HEK293T (cell line): ENCODE data around the gene HOXB13.

Source experiments
- CTCF ChIA-PET: fragments of 350-600 bp; formaldehyde crosslinking; extraction: SDS; loops from one replicate; lab custom pipeline; 2021; ENCODE audit warnings: antibody characterized with exemption, inconsistent platforms; lab: Yijun Ruan, JAX
- POLR2A ChIA-PET: fragments of 350-600 bp; formaldehyde crosslinking; extraction: SDS; loops from one replicate; lab custom pipeline; 2020; ENCODE audit warnings: antibody characterized with exemption, inconsistent platforms; lab: Yijun Ruan, JAX
- DNase-seq: peaks from one replicate; pipeline ENCODE4 v3.0.0; 2012; ENCODE audit warnings: mixed read lengths; ENCODE audit errors: extremely low spot score
- ARNT ChIP-seq: fragments of 450-650 bp; IDR thresholded peaks from 2 replicates; pipeline ENCODE4 v1.6.1; 2017; ENCODE audit warnings: mild to moderate bottlenecking
- BHLHE40 ChIP-seq: fragments of 450-650 bp; IDR thresholded peaks from 2 replicates; pipeline ENCODE4 v1.6.1; 2016; ENCODE audit warnings: mild to moderate bottlenecking, moderate library complexity, borderline replicate concordance
- CTBP1 ChIP-seq: fragments of 450-650 bp; IDR thresholded peaks from 2 replicates; pipeline ENCODE4 v1.6.1; 2016; ENCODE audit warnings: borderline replicate concordance
- ELF4 ChIP-seq: fragments of 450-650 bp; IDR thresholded peaks from 2 replicates; pipeline ENCODE4 v1.6.1; 2017; ENCODE audit warnings: antibody characterized with exemption
- FOXA1 ChIP-seq: fragments of 450-650 bp; IDR thresholded peaks from 2 replicates; pipeline ENCODE4 v1.6.1; 2016; ENCODE audit warnings: mild to moderate bottlenecking
- FOXK2 ChIP-seq: fragments of 450-650 bp; IDR thresholded peaks from 2 replicates; pipeline ENCODE4 v1.6.1; 2016; ENCODE audit warnings: mild to moderate bottlenecking
- FOXM1 ChIP-seq: fragments of 450-650 bp; IDR thresholded peaks from 2 replicates; pipeline ENCODE4 v1.6.1; 2017; ENCODE audit warnings: mild to moderate bottlenecking, borderline replicate concordance
- L3MBTL2 ChIP-seq: fragments of 450-650 bp; conservative IDR thresholded peaks from 2 replicates; pipeline ENCODE4 v1.6.1; 2016; ENCODE audit warnings: mild to moderate bottlenecking
- NFRKB ChIP-seq: fragments of 450-650 bp; IDR thresholded peaks from 2 replicates; pipeline ENCODE4 v1.6.1; 2016; ENCODE audit warnings: mild to moderate bottlenecking, moderate library complexity
- PKNOX1 ChIP-seq: fragments of 450-650 bp; IDR thresholded peaks from 2 replicates; pipeline ENCODE4 v1.6.1; 2016
- SP1 ChIP-seq: fragments of 450-650 bp; IDR thresholded peaks from 2 replicates; pipeline ENCODE4 v1.6.1; 2017
- SUZ12 ChIP-seq: fragments of 450-650 bp; IDR thresholded peaks from 2 replicates; pipeline ENCODE4 v1.6.1; 2016; ENCODE audit warnings: mild to moderate bottlenecking
- ZNF384 ChIP-seq: fragments of 450-650 bp; IDR thresholded peaks from 2 replicates; pipeline ENCODE4 v1.6.1; 2016

Gene HOXB13

GRCh38 chr17:48681609-48682008 lies 46.9 kb downstream of the HOXB13 start:
- DNase-seq: no peak
- ChIA-PET CTCF (interaction anchor here (0.8 to 6.2 kb wide), 5 partner anchors 10 to 197 kb away, joined by 3 to 82 read pairs (median 4); no protein-coding TSS in a partner anchor), POLR2A (interaction anchor here (0.9 kb wide), 1 partner anchor 47 kb away, joined by 3 read pairs; the partner anchor contains the start of gene HOXB13)
- TF ChIP-seq FOXK2: no peak
- no peak for TF ChIP-seq ARNT
- TF ChIP-seq ELF4: no peak
- no peak for TF ChIP-seq L3MBTL2
- no peak for TF ChIP-seq SP1
- no peak for TF ChIP-seq FOXM1
- no peak for TF ChIP-seq FOXA1
- no peak for TF ChIP-seq NFRKB
- TF ChIP-seq BHLHE40: no peak
- no peak for TF ChIP-seq CTBP1
- no peak for TF ChIP-seq ZNF384

- ChIA-PET POLR2A (interaction anchor here (1.6 to 1.9 kb wide), 3 partner anchors 45 to 111 kb away, joined by 8 to 12 read pairs (median 10); partner anchors contain the start of genes HOXB13 and PRAC2), CTCF (interaction anchor here (0.6 to 6.2 kb wide), 24 partner anchors 8 to 213 kb away, joined by 3 to 82 read pairs (median 5); partner anchors contain the start of genes ATP5MC1 and HOXB13)
- no peak for DNase-seq
- TF ChIP-seq FOXM1: no peak
- TF ChIP-seq FOXA1: no peak
- no peak for TF ChIP-seq FOXK2
- TF ChIP-seq ELF4: no peak
- TF ChIP-seq BHLHE40: no peak
- no peak for TF ChIP-seq SP1
- no peak for TF ChIP-seq ZNF384
These were observed 49.0 kb downstream of the HOXB13 start for GRCh38 chr17:48679385-48680096.

GRCh38 chr17:48678141-48678971 lies 50.2 kb downstream of the HOXB13 start:
- ChIA-PET CTCF (interaction anchor here (0.5 to 6.2 kb wide), 31 partner anchors 10 to 1085 kb away, joined by 3 to 82 read pairs (median 4); partner anchors contain the start of genes ATP5MC1, FAM117A and HOXB13), POLR2A (interaction anchor here (0.8 to 1.9 kb wide), 6 partner anchors 40 to 214 kb away, joined by 3 to 12 read pairs (median 6); partner anchors contain the start of genes ATP5MC1, HOXB13 and PRAC2)
- peak; percentile 89 for DNase-seq
- no peak for TF ChIP-seq SUZ12
- TF ChIP-seq PKNOX1: peak; percentile 70

GRCh38 chr17:48676963-48677558 lies 51.5 kb downstream of the HOXB13 start:
- ChIA-PET CTCF (interaction anchor here (4.4 to 6.2 kb wide), 2 partner anchors 113 to 202 kb away, joined by 39 to 82 read pairs; no protein-coding TSS in a partner anchor), POLR2A (interaction anchor here (1.6 kb wide), 1 partner anchor 114 kb away, joined by 5 read pairs; no protein-coding TSS in a partner anchor)

More at GRCh38 chr17:48676963-48677558, 51.5 kb downstream of the HOXB13 start:
- no peak for DNase-seq
- peak; percentile 52 for TF ChIP-seq PKNOX1
- no peak for TF ChIP-seq BHLHE40
